ENCODE data around the gene ATP1A1.

The ATP1A1 gene

DNA sequence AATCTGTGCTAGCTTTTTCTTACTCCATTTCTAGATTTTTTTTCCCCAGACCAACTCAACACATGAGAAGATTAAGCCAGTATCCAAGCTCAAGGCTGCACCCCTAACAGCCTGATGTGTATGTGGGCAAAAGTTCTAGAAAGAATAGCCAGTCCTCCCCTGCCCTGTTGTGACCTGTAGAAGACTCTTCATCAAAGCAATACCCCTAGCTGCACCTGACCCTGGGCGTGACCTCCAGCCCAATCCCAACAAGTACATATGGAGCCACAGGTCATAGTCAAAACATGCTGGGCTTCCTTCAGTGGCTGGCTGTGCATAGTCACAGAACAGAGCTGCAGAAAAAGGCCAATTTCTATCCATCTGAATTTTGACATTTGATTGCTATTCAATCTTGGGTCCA is 72.5 kb downstream of the ATP1A1 start:
- H2AK5ac ChIP-seq (ENCODE audit: low read depth, low read length): no peak overlapping the region
- H3K36me3 ChIP-seq (replicated peaks in 1 of 2; ENCODE audit: control insufficient read depth in 2 of 2, insufficient read depth in 2 of 2, low read length in 2 of 2): no peaks in the 10 kb centered on the region
- no peak overlapping the region for H3K23ac ChIP-seq (ENCODE audit: low read depth, low read length, poor library complexity)
- no peak overlapping the region for H3K4me2 ChIP-seq (ENCODE audit: insufficient read depth, low read length, poor library complexity, severe bottlenecking)
- no peak overlapping the region for H3K9ac ChIP-seq (ENCODE audit: low read depth, low read length, poor library complexity)
- no peak overlapping the region for H2BK15ac ChIP-seq (ENCODE audit: low read length)
- no peaks in the 10 kb centered on the region for H3K79me1 ChIP-seq (ENCODE audit: low read depth, low read length)
- H2BK12ac ChIP-seq (ENCODE audit: low read length): no peak overlapping the region
- no peaks in the 10 kb centered on the region for H3K9me3 ChIP-seq (replicated peaks in 1 of 2; ENCODE audit: control insufficient read depth in 2 of 2, insufficient read depth in 1 of 2, low read depth in 1 of 2, low read length in 2 of 2)
- no peak overlapping the region for H3K18ac ChIP-seq (ENCODE audit: low read length)
- no CpG with 5 or more reads among the region's 1 CpG for WGBS, 2 donors (ENCODE audit: extremely low coverage in 2 of 2, insufficient read length in 2 of 2, insufficient replicate concordance in 1 of 2)
- H3K14ac ChIP-seq (ENCODE audit: low read length): no peak overlapping the region
- no peak overlapping the region for H3K4me3 ChIP-seq (ENCODE audit: low read length in 2 of 2)
- H2BK5ac ChIP-seq (ENCODE audit: low read length): no peak overlapping the region
- no peak overlapping the region for H2AFZ ChIP-seq (ENCODE audit: low read length)
- no peaks in the 10 kb centered on the region for H3K4me1 ChIP-seq (ENCODE audit: control insufficient read depth in 2 of 2, insufficient read depth in 1 of 2, low read depth in 1 of 2, low read length in 2 of 2)
- no peak overlapping the region for H4K8ac ChIP-seq (ENCODE audit: low read depth, low read length)
- no peak overlapping the region for H3K4ac ChIP-seq (ENCODE audit: low read length)
- H2BK120ac ChIP-seq (ENCODE audit: low read depth, low read length): no peak overlapping the region
- H3K27me3 ChIP-seq (ENCODE audit: control insufficient read depth in 3 of 3, insufficient read depth in 3 of 3, low read depth in 1 of 3, low read length in 3 of 3): peaks cover 0 to 20% (median 0%) of the 10 kb centered on the region in 3 experiments
- DNase-seq (ENCODE audit: low spot score): no peak
- no peak overlapping the region for H4K91ac ChIP-seq (ENCODE audit: low read depth, low read length, poor library complexity)
- no peak overlapping the region for H3K27ac ChIP-seq (replicated peaks; ENCODE audit: low read length)

GRCh38 chr1:116446686-116447085 is 73.6 kb downstream of the ATP1A1 start:
- no peak overlapping the region for H2BK12ac ChIP-seq (ENCODE audit: low read length)
- no peak overlapping the region for H3K27ac ChIP-seq (replicated peaks; ENCODE audit: low read length)
- no peak overlapping the region for H2AK5ac ChIP-seq (ENCODE audit: low read depth, low read length)
- no peaks in the 10 kb centered on the region for H3K9me3 ChIP-seq (replicated peaks in 1 of 2; ENCODE audit: control insufficient read depth in 2 of 2, insufficient read depth in 1 of 2, low read depth in 1 of 2, low read length in 2 of 2)
- H3K4me2 ChIP-seq (ENCODE audit: insufficient read depth, low read length, poor library complexity, severe bottlenecking): no peak overlapping the region
- no peak for DNase-seq (ENCODE audit: low spot score)
- WGBS, 2 donors (ENCODE audit: extremely low coverage in 2 of 2, insufficient read length in 2 of 2, insufficient replicate concordance in 1 of 2): no CpG with 5 or more reads among the region's 3 CpGs
- H3K27me3 ChIP-seq (ENCODE audit: control insufficient read depth in 3 of 3, insufficient read depth in 3 of 3, low read depth in 1 of 3, low read length in 3 of 3): peaks cover 0 to 16% (median 0%) of the 10 kb centered on the region in 3 experiments
- no peak overlapping the region for H3K4me3 ChIP-seq (ENCODE audit: low read length in 2 of 2)
- H3K4ac ChIP-seq (ENCODE audit: low read length): no peak overlapping the region
- no peak overlapping the region for H4K91ac ChIP-seq (ENCODE audit: low read depth, low read length, poor library complexity)
- H3K23ac ChIP-seq (ENCODE audit: low read depth, low read length, poor library complexity): no peak overlapping the region
- no peak overlapping the region for H3K18ac ChIP-seq (ENCODE audit: low read length)
- no peak overlapping the region for H2BK5ac ChIP-seq (ENCODE audit: low read length)
- no peak overlapping the region for H4K8ac ChIP-seq (ENCODE audit: low read depth, low read length)
- H2BK120ac ChIP-seq (ENCODE audit: low read depth, low read length): no peak overlapping the region
- H2AFZ ChIP-seq (ENCODE audit: low read length): no peak overlapping the region
- no peaks in the 10 kb centered on the region for H3K36me3 ChIP-seq (replicated peaks in 1 of 2; ENCODE audit: control insufficient read depth in 2 of 2, insufficient read depth in 2 of 2, low read length in 2 of 2)
- no peak overlapping the region for H2BK15ac ChIP-seq (ENCODE audit: low read length)
- peaks cover 0 to under 1% of the 10 kb centered on the region in 2 donors for H3K4me1 ChIP-seq (ENCODE audit: control insufficient read depth in 2 of 2, insufficient read depth in 1 of 2, low read depth in 1 of 2, low read length in 2 of 2)
- H3K9ac ChIP-seq (ENCODE audit: low read depth, low read length, poor library complexity): no peak overlapping the region
- H3K79me1 ChIP-seq (ENCODE audit: low read depth, low read length): no peaks in the 10 kb centered on the region
- no peak overlapping the region for H3K14ac ChIP-seq (ENCODE audit: low read length)

- Histone ChIP-seq H2BK12ac (ENCODE audit: low read length) (no peak overlapping the region), H3K4ac (ENCODE audit: low read length) (no peak overlapping the region), H3K4me3 (ENCODE audit: low read length in 2 of 2) (no peak overlapping the region), H2BK120ac (ENCODE audit: low read depth, low read length) (no peak overlapping the region), H3K14ac (ENCODE audit: low read length) (no peak overlapping the region), H3K27me3 (ENCODE audit: control insufficient read depth in 3 of 3, insufficient read depth in 3 of 3, low read depth in 1 of 3, low read length in 3 of 3) (peaks cover 0 to 23% (median 0%) of the 10 kb centered on the region in 3 experiments), H4K91ac (ENCODE audit: low read depth, low read length, poor library complexity) (no peak overlapping the region), H2BK5ac (ENCODE audit: low read length) (no peak overlapping the region), H3K79me1 (ENCODE audit: low read depth, low read length) (no peaks in the 10 kb centered on the region), H3K9ac (ENCODE audit: low read depth, low read length, poor library complexity) (no peak overlapping the region), H3K9me3 (replicated peaks in 1 of 2; ENCODE audit: control insufficient read depth in 2 of 2, insufficient read depth in 1 of 2, low read depth in 1 of 2, low read length in 2 of 2) (no peaks in the 10 kb centered on the region), H2AK5ac (ENCODE audit: low read depth, low read length) (no peak overlapping the region), H2AFZ (ENCODE audit: low read length) (no peak overlapping the region), H4K8ac (ENCODE audit: low read depth, low read length) (no peak overlapping the region), H3K4me1 (ENCODE audit: control insufficient read depth in 2 of 2, insufficient read depth in 1 of 2, low read depth in 1 of 2, low read length in 2 of 2) (peaks cover 0 to 3% of the 10 kb centered on the region in 2 donors), H2BK15ac (ENCODE audit: low read length) (no peak overlapping the region), H3K36me3 (replicated peaks in 1 of 2; ENCODE audit: control insufficient read depth in 2 of 2, insufficient read depth in 2 of 2, low read length in 2 of 2) (no peaks in the 10 kb centered on the region), H3K18ac (ENCODE audit: low read length) (no peak overlapping the region), H3K27ac (replicated peaks; ENCODE audit: low read length) (no peak overlapping the region), H3K4me2 (ENCODE audit: insufficient read depth, low read length, poor library complexity, severe bottlenecking) (no peak overlapping the region), H3K23ac (ENCODE audit: low read depth, low read length, poor library complexity) (no peak overlapping the region)
- WGBS, 2 donors (ENCODE audit: extremely low coverage in 2 of 2, insufficient read length in 2 of 2, insufficient replicate concordance in 1 of 2): no CpG with 5 or more reads among the region's 7 CpGs
- no peak for DNase-seq (ENCODE audit: low spot score)
Observed at GRCh38 chr1:116448785-116449385, 75.8 kb downstream of the ATP1A1 start.

DNA sequence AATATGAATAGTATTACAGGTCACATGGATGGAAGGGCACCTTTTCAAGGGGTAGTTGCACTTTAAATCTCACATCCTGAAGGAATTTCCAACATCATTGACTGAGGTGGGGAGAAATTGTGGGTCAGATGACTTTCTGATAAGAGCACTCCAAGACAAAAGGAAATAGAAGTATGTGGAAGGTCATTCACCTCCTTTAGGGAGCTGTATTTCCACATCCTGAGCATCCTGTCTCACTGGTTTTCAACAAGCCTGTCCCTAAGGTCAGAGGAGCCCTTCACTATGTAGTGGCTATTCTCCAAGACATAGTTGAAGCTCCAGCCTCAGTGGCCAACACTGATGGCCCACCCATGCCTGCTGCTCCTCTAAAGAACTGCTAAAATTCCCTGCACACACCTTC is 76.5 kb downstream of the ATP1A1 start:
- H4K91ac ChIP-seq (ENCODE audit: low read depth, low read length, poor library complexity): no peak overlapping the region
- no peak overlapping the region for H3K23ac ChIP-seq (ENCODE audit: low read depth, low read length, poor library complexity)
- no peak overlapping the region for H3K27ac ChIP-seq (replicated peaks; ENCODE audit: low read length)
- H3K14ac ChIP-seq (ENCODE audit: low read length): no peak overlapping the region
- no peaks in the 10 kb centered on the region for H3K9me3 ChIP-seq (replicated peaks in 1 of 2; ENCODE audit: control insufficient read depth in 2 of 2, insufficient read depth in 1 of 2, low read depth in 1 of 2, low read length in 2 of 2)
- no peak overlapping the region for H2BK12ac ChIP-seq (ENCODE audit: low read length)
- H4K8ac ChIP-seq (ENCODE audit: low read depth, low read length): no peak overlapping the region
- no peak overlapping the region for H3K4me2 ChIP-seq (ENCODE audit: insufficient read depth, low read length, poor library complexity, severe bottlenecking)
- H3K36me3 ChIP-seq (replicated peaks in 1 of 2; ENCODE audit: control insufficient read depth in 2 of 2, insufficient read depth in 2 of 2, low read length in 2 of 2): no peaks in the 10 kb centered on the region
- no peak for DNase-seq (ENCODE audit: low spot score)
- no peak overlapping the region for H3K18ac ChIP-seq (ENCODE audit: low read length)
- no peak overlapping the region for H3K4ac ChIP-seq (ENCODE audit: low read length)
- H2AFZ ChIP-seq (ENCODE audit: low read length): no peak overlapping the region
- H3K27me3 ChIP-seq (ENCODE audit: control insufficient read depth in 3 of 3, insufficient read depth in 3 of 3, low read depth in 1 of 3, low read length in 3 of 3): peaks cover 0 to 24% (median 0%) of the 10 kb centered on the region in 3 experiments
- H2AK5ac ChIP-seq (ENCODE audit: low read depth, low read length): no peak overlapping the region
- no peak overlapping the region for H2BK5ac ChIP-seq (ENCODE audit: low read length)
- H2BK120ac ChIP-seq (ENCODE audit: low read depth, low read length): no peak overlapping the region
- H3K4me1 ChIP-seq (ENCODE audit: control insufficient read depth in 2 of 2, insufficient read depth in 1 of 2, low read depth in 1 of 2, low read length in 2 of 2): peaks cover 0 to 8% of the 10 kb centered on the region in 2 donors
- no peak overlapping the region for H3K4me3 ChIP-seq (ENCODE audit: low read length in 2 of 2)
- no peak overlapping the region for H3K9ac ChIP-seq (ENCODE audit: low read depth, low read length, poor library complexity)
- no peaks in the 10 kb centered on the region for H3K79me1 ChIP-seq (ENCODE audit: low read depth, low read length)
- no peak overlapping the region for H2BK15ac ChIP-seq (ENCODE audit: low read length)
